ENCODE data around the gene ACOT6.
A peak's percentile ranks its signal among the peaks of the same experiment; 100 is the strongest.

The ACOT6 gene

DNA sequence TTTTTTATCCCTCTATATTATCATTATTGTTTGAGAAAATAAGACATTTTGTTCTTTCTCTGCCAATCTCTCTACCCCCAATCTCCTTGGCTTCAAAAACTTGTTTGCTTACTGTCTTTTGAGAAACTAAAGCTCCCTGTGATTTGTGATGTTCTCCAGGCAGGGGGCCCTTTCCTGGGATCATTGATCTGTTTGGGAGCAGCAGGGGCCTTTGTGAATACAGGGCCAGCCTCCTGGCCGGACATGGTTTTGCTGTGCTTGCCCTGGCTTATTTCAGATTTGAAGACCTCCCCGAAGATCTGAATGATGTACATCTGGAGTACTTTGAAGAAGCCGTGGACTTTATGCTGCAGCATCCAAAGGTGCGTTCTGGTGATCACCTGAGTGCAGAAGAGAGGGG is 4.5 kb downstream of the ACOT6 start:
- no peak overlapping the region for H3K4me3 ChIP-seq (ENCODE audit: low read depth, low read length)
- no peak for DNase-seq (ENCODE audit: low read depth, low spot score)
- TF ChIP-seq, protein P1, sequence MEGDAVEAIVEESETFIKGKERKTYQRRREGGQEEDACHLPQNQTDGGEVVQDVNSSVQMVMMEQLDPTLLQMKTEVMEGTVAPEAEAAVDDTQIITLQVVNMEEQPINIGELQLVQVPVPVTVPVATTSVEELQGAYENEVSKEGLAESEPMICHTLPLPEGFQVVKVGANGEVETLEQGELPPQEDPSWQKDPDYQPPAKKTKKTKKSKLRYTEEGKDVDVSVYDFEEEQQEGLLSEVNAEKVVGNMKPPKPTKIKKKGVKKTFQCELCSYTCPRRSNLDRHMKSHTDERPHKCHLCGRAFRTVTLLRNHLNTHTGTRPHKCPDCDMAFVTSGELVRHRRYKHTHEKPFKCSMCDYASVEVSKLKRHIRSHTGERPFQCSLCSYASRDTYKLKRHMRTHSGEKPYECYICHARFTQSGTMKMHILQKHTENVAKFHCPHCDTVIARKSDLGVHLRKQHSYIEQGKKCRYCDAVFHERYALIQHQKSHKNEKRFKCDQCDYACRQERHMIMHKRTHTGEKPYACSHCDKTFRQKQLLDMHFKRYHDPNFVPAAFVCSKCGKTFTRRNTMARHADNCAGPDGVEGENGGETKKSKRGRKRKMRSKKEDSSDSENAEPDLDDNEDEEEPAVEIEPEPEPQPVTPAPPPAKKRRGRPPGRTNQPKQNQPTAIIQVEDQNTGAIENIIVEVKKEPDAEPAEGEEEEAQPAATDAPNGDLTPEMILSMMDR (IDR thresholded peaks at IDR 0.05; ENCODE audit: low read depth, low read length) = no peak
- in situ Hi-C loops (cut with HindIII; ENCODE audit: low sequenced_read_pairs) = no loop called here

DNA sequence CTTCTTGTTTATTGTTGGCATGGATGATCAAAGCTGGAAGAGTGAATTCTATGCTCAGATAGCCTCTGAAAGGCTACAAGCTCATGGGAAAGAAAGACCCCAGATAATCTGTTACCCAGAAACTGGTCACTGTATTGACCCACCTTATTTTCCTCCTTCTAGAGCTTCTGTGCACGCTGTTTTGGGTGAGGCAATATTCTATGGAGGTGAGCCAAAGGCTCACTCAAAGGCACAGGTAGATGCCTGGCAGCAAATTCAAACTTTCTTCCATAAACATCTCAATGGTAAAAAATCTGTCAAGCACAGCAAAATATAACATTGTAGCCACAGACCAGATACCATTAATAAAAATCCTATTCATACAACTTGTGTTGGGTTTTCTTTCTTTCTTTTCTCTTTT is 7.2 kb downstream of the ACOT6 start:
- TF ChIP-seq, protein P1 (IDR thresholded peaks at IDR 0.05; ENCODE audit: low read depth, low read length) = no peak
- no peak for DNase-seq (ENCODE audit: low read depth, low spot score)
- no peak overlapping the region for H3K4me3 ChIP-seq (ENCODE audit: low read depth, low read length)
- in situ Hi-C loops (cut with HindIII; ENCODE audit: low sequenced_read_pairs) = no loop called here

DNA sequence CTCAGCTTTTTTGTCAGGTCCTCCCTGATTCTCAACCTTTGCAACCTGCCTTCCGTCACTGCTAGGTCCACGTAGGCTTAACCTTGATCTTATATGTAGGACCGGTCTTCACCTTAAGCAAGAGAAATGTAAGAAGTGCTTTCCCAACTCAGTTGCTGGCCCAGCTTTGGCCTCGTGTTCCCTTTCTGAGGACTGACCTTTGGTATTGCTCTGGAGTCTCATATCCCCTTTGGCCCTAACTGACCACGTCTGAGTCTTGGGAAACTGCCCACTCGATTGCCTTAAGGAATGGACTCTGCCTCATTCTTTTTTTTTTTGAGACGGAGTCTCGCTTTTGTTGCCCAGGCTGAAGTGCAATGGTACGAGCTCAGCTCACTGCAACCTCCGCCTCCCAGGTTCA is 8.0 kb downstream of the ACOT6 start:
- TF ChIP-seq, protein P1 (IDR thresholded peaks at IDR 0.05; ENCODE audit: low read depth, low read length) = no peak
- in situ Hi-C loops (cut with HindIII; ENCODE audit: low sequenced_read_pairs) = no loop called here

DNA sequence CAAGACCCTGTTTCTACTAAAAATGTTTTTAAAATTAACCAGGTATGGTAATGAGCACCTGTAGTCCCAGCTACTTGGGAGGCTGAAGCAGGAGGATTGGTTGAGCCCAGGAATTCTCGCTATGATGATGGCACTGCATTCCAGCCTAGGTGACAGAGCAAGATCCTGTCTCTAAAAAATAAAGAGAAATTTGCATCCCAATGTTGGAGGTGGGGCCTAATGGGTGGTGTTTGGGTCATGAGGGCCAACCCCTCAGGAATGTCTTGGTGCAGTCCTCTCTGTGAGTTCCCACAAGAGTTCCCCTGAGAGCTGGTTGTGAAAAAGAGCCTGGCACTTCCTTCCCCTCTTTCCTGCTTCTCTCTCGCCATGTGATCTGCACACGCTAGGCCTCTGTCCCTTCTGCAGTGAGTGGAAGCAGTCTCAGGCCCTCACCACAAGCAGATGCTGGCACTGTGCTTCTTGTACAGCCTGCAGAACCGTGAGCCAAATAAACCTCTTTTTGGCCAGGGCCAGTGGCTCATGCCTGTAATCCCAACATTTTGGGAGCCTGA is 11.3 kb downstream of the ACOT6 start:
- DNase-seq (ENCODE audit: low read depth, low spot score) = no peak
- H3K4me3 ChIP-seq (ENCODE audit: low read depth, low read length) = no peak overlapping the region
- in situ Hi-C loops (cut with HindIII; ENCODE audit: low sequenced_read_pairs) = no loop called here
- TF ChIP-seq, protein P1 (IDR thresholded peaks at IDR 0.05; ENCODE audit: low read depth, low read length) = no peak

More for the DNA sequence above, 8.0 kb downstream of the ACOT6 start:
- DNase-seq (ENCODE audit: low read depth, low spot score) = no peak
- H3K4me3 ChIP-seq (ENCODE audit: low read depth, low read length) = no peak overlapping the region

DNA sequence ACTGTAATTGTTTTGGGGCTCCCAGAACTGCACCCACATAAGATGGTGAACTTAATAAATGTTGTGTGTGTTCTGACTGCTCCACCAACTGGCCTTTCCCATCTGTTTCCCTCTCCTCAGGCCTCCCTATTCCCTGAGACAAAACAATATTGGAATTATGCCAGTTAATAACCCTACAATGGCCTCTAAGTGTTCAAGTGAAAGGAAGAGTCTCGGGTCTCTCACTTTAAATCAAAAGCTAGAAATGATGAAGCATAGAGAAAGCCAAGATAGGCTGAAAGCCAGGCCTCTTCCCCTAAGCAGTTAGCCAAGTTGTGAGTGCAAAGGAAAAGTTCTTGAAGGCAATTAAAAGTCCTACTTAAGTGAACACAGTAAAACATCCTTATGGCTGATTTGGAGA is 13.4 kb downstream of the ACOT6 start:
- DNase-seq (ENCODE audit: low read depth, low spot score) = peak; percentile 19
- TF ChIP-seq, protein P1 (IDR thresholded peaks at IDR 0.05; ENCODE audit: low read depth, low read length) = no peak
- in situ Hi-C loops (cut with HindIII; ENCODE audit: low sequenced_read_pairs) = no loop called here
- H3K4me3 ChIP-seq (ENCODE audit: low read depth, low read length) = no peak overlapping the region

DNA sequence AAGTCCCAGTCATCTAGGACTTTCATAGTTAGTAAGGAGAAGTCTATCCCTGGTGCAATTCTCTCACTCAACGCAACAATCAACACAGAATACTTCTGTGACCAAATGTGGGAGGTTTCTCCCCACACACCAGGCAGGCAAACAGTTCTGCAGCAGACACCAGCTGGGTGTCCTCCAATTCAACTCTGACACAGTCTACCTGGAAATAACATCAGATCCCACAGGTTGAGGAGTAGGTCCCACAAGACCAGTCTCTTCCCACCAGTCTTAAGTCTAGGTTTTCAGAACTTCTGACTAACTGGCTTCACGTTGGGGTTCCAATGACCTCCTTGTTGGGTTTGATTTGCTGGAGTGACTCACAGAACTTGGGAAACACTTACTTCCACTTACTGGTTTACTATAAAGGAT is 14.8 kb downstream of the ACOT6 start:
- in situ Hi-C loops (cut with HindIII; ENCODE audit: low sequenced_read_pairs) = no loop called here
- TF ChIP-seq, protein P1 (IDR thresholded peaks at IDR 0.05; ENCODE audit: low read depth, low read length) = no peak
- H3K4me3 ChIP-seq (ENCODE audit: low read depth, low read length) = no peak overlapping the region
- no peak for DNase-seq (ENCODE audit: low read depth, low spot score)
